GM10266 (cell line): ENCODE measurements around the gene LHX6.

Experiments
- DNase-seq: peaks from one replicate; pipeline ENCODE4 v3.0.0; 2012; ENCODE audit errors: extremely low spot score
- CTCF ChIP-seq: IDR thresholded peaks from 2 replicates; pipeline ENCODE4 v1.5.1; 2012; ENCODE audit warnings: mild to moderate bottlenecking, low read depth; ENCODE audit not compliant: control insufficient read depth, insufficient read depth; ENCODE audit errors: missing control alignments

LHX6 gene

GRCh38 chr9:122226142-122226757 is 2.5 kb downstream of the LHX6 start:
- DNase-seq = peak; percentile 38

GRCh38 chr9:122225312-122226141 is 3.2 kb downstream of the LHX6 start:
- no peak for TF ChIP-seq CTCF
- peak; percentile 17 for DNase-seq

More at GRCh38 chr9:122226142-122226757, 2.5 kb downstream of the LHX6 start:
- no peak for TF ChIP-seq CTCF

GRCh38 chr9:122223435-122223834 is 5.3 kb downstream of the LHX6 start:
- peak; percentile 10 for DNase-seq
- TF ChIP-seq CTCF = no peak

GRCh38 chr9:122222791-122223190 is 6.0 kb downstream of the LHX6 start:
- peak; percentile 17 for DNase-seq
- no peak for TF ChIP-seq CTCF

GRCh38 chr9:122221183-122221811 is 7.5 kb downstream of the LHX6 start:
- TF ChIP-seq CTCF = no peak
- DNase-seq = peak; percentile 17

- TF ChIP-seq CTCF = no peak
- DNase-seq = peak; percentile 12
These were observed 8.0 kb downstream of the LHX6 start for GRCh38 chr9:122220673-122221182.
